ENCODE data around the gene IGF2BP2.

Gene IGF2BP2

DNA sequence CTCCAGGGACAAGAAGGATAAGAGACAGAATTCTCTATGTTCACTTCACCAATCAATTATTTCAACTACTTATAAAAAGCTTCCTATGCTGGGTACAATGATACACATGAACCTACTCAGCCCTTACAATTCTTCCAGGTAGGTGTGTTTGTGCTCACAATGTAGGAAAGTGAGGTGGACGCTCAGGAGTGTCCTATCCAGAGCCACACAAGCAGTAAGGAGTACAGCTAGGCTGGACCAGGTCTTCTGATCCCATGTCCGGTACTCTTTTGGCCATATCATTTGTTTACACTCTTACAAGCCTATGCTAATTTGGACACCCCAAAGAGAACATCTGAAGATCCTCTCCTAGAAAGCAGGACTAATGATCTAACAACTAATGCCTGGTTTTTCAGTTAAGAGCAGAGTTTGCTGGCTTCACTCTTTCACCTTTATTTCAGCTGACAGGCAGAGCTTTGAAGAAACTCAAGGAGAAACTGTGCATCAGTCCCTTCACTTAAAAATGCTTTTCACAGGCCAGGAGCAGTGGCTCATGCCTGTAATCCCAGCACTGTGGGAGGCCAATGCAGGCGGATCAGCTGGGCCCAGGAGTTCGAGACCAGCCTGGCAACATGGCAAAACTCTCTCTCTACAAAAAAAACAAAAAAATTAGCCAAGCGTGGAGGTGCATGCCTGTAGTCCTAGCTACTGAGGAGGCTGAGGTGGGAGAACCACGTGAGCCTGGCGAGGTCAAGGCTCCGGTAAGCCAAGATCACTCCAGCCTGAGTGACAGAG is 27.5 kb downstream of the IGF2BP2 start:
- TF ChIP-seq ZFX (IDR thresholded peaks at IDR 0.05) = no peak
- TF ChIP-seq, protein P1, sequence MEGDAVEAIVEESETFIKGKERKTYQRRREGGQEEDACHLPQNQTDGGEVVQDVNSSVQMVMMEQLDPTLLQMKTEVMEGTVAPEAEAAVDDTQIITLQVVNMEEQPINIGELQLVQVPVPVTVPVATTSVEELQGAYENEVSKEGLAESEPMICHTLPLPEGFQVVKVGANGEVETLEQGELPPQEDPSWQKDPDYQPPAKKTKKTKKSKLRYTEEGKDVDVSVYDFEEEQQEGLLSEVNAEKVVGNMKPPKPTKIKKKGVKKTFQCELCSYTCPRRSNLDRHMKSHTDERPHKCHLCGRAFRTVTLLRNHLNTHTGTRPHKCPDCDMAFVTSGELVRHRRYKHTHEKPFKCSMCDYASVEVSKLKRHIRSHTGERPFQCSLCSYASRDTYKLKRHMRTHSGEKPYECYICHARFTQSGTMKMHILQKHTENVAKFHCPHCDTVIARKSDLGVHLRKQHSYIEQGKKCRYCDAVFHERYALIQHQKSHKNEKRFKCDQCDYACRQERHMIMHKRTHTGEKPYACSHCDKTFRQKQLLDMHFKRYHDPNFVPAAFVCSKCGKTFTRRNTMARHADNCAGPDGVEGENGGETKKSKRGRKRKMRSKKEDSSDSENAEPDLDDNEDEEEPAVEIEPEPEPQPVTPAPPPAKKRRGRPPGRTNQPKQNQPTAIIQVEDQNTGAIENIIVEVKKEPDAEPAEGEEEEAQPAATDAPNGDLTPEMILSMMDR (conservative IDR thresholded peaks at IDR 0.05) = no peak
- peak overlapping the region; percentile 14; the same call in 1 of the 2 replicates for H3K27ac ChIP-seq

DNA sequence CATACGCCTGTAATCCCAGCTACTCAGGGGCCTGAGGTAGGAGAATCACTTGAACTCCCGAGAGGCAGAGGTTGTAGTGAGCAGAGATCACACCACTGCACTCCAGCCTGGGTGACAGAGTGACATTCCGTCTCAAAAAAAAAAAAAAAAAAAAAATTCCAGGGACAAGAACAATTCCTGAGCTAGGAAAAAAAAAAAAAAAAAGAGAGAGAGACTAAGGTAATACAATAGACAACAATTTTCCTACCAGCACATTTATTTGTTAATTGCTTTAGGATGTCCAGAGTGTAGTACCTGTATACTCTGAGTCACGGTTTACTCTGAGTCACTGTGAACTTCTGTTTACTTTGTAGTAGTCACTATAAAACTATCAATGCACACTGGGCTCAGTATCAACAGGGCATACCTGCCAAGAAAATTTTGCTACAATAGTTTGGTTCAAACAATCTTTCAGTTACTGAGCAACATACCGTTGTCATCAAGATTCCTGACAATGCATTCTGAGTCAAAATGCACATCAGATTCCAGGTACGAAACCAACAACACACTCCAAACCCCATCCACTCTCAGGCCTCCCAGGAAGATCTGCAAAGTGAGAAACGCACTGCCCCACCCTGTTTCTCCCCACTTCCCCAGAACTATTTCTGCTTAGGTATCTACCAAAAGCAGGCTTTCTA is 28.3 kb downstream of the IGF2BP2 start:
- H3K27ac ChIP-seq = peak overlapping the region; percentile 47
- no peak for TF ChIP-seq ZFX (IDR thresholded peaks at IDR 0.05)
- TF ChIP-seq, protein P1 (conservative IDR thresholded peaks at IDR 0.05) = no peak

DNA sequence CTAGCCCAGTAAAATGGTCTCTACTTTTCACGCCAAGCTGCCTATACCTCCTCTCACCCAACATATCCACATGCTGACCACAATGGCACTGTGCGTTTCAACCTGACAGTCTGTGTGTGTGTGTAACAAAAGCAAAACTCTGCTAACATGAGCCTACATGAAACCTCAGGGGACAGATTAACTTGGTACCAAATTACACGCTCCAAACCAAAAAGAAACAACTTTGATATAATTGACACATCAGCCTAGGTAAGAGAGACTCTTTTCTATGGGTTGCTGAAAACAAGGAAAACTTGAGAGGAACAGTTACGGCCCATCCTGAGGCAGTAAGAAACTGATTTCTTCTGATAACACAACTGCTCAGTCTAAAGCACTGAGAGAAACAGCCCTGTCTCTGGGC is 31.5 kb downstream of the IGF2BP2 start:
- no peak for TF ChIP-seq ZFX (IDR thresholded peaks at IDR 0.05)
- TF ChIP-seq, protein P1 (conservative IDR thresholded peaks at IDR 0.05) = no peak
- no peak overlapping the region for H3K27ac ChIP-seq

DNA sequence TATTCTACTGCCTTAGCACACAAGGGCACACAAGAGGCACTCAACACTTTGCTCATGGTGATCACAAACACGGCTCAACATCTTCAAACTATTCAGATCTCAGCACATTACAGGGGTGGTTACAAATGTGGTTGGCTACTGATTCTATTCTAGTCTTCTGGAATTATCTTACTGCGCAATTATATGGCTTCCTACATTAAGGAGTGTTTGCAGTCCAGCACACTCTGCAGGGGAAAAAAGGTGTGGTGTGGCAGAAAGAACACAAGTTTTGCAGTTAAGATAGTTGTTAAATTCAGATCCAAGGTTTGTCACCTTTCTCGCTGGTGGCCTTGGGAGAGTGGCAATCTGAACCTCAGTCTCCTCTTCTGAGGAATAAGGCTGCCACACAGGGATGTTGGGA is 31.9 kb downstream of the IGF2BP2 start:
- no peak overlapping the region for H3K27ac ChIP-seq
- no peak for TF ChIP-seq ZFX (IDR thresholded peaks at IDR 0.05)
- TF ChIP-seq, protein P1 (conservative IDR thresholded peaks at IDR 0.05) = no peak

DNA sequence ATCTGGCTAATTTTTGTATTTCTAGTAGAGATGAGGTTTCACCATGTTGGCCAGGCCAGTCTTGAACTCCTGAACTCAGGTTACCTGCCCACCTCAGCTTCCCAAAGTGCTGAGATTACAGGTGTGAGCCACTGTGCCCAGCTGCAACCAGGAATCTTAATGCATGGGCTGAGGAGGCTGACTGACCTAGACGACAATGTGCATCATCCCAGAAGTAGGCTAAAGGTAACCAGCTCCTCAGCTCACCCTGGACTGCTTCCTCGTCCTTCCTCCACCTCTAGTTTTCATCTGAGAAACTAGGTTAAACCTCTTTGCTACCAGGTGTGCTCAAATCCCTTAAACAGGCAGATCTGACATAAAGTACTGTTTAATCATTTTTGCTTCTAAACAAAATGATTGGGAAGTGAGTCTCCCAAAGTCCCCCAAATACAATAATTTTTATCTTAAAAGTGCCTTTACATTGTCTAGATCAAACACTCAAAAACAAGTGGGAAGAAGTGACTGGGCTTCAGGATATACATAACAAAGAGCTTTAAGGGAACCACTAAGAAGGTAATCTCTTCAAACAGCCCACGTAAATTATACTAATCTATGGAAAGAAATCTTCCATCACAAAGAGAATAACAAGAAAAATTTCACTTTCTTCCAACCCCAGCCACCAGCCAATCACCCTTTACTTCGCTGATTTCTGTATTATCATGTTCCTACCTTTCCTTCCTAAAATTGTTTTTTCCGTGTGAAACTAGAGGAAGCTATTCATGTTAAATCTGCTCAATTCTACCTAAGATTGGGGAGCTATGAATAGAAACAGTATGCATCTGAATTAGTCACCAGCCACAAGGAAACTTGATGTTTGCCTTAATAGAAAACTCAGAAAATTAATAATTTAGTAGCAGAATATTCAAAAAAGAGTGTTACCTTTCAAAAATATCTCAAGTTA is 34.7 kb downstream of the IGF2BP2 start:
- no peak for TF ChIP-seq ZFX (IDR thresholded peaks at IDR 0.05)
- TF ChIP-seq, protein P1 (conservative IDR thresholded peaks at IDR 0.05) = no peak
- H3K27ac ChIP-seq = no peak overlapping the region

DNA sequence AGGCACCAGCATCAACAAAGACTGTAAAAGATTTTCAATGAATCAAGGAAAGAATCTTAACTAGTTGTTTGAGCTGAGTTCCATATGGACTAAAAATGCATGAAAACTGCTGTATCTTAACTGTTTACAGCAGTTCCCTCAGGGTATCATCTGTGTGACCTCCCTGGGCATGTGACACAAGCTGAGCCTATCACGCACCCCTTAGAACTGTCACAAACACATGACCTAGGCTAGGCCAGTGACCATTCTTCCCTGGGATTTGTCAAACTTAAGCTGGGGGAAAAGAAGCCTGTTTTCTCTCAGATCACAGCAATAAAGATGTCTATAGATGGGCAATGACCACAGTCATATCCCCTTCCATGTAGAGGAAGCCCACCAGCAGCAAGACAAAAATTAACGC is 35.7 kb downstream of the IGF2BP2 start:
- no peak overlapping the region for H3K27ac ChIP-seq
- TF ChIP-seq ZFX (IDR thresholded peaks at IDR 0.05) = no peak
- TF ChIP-seq, protein P1 (conservative IDR thresholded peaks at IDR 0.05) = no peak
